HG03378 (cell line): Measurements from ENCODE around the gene NRF1.
"Not testable (repeated sequence)": the region's sequence is repeated elsewhere in the genome, so short reads cannot be mapped to it uniquely, and the experiment has no call there.

Experiments
- ATAC-seq: cut with Tn5 transposase; IDR thresholded peaks from one replicate; pipeline ENCODE4 v1.9.1; 2021; ENCODE audit warnings: mild to moderate bottlenecking, moderate library complexity; ENCODE audit not compliant: unreplicated experiment

NRF1 gene

DNA sequence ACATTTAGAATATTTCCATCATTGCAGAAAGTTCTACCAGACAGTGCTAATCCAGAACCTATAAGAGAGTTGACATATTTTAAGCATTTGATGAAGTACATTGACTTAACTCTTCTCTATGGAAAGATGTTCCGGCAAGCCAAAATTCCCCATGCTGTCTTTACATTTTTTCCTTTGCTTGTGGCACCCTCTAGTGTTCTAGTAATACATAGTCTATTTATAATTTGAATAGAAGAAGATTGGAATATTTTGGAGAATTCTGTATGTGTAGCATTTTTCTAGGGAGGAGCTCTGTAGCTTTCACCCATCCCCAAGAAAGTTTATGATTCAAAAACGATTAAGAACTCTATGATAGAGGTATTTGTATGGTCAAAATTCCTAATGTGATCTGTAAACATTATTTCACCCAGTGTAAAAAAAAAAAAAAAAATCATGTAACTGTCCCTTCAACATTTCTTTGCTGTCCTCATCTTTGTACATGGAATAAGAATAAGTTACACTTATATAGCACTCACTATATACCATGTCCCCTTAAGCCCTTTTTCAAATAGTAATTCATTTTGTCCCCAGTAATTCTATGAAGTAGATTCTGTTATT, 33.2 kb downstream of the NRF1 start:
- no peak for ATAC-seq

GRCh38 chr7:129646369-129647021, 35.0 kb downstream of the NRF1 start:
- no peak for ATAC-seq

DNA sequence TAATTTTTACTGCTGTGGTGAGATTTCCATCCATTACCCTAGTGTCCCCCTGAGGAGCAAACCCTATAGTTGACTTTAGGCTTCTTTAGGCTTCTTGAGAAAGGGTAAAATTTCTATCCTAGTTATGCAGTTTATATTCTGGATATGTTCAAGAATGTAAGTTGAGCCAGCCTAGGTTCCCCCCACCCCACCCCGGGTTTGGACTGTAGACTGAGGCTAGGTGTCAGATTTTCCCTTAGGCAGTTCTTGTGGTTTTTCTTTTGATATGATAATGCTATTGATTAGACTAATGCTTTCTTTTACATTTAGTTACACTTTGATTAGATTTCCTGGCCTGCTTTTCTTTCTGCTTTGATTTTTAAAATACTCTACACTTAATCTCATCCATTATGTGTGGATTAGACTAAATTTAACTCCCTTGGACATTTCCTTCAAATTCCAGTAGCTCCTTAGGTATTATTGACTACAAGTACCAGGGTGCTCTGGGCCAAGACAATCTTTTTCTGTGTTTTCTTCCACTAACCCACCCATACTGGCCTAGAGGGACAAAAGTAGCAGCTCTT, 37.7 kb downstream of the NRF1 start:
- ATAC-seq = no peak

DNA sequence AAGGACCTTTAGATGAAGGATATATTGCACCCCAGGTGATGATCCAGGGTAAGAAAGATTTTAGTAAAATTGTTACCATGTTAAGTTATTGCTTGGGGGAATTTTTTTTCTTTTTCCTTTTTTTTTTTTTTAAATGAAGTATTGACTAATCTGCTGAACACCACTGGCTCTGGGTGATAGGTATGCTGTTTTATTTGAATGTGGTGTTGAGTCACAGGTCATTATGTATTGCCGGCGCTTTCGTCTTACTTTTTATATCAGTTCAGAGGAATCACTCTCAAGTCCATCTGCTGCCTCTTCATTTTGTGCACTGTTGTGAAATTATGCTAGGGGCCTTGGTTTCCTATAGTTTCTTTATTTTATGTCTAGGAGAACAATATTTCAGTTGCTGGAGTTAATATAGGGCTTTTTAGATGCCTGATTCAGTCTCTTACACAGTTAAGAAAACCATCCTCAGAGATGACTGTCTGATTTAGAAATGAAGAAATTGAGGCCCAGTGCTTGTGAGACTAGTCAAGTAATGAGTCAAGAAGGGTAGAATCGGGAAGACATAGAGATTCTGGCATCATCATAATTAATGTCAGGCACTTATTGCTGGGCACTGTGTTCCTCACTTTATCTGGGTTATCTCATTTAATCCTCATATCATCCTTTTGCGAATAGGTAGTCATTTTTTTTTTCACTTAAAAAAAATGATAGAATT, 38.7 kb downstream of the NRF1 start:
- no peak for ATAC-seq

GRCh38 chr7:129652914-129653313, 41.4 kb downstream of the NRF1 start:
- no peak for ATAC-seq

DNA sequence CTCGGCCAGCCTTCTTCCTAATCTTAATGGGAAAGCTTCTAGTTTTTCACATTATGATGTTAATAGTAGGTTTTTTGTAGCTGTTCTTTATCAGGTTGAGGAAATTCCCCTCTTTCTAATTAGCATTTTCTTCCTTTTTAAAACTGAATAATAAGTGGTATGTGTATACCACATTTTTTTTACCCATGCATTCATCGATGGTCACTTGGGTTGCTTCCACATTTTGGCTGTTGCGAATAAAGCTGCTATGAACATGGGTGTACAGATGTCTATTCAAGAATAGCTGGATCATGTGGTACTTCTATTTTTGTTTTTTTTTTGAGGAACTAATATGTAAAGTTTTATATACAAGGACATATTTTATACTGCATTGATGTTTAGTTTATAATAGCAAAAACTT, 44.3 kb downstream of the NRF1 start:
- no peak for ATAC-seq

- no peak for ATAC-seq
Observed at GRCh38 chr7:129657363-129657762, 45.8 kb downstream of the NRF1 start.

- not testable (repeated sequence) for ATAC-seq
Observed at GRCh38 chr7:129659907-129660306, 48.4 kb downstream of the NRF1 start.

DNA sequence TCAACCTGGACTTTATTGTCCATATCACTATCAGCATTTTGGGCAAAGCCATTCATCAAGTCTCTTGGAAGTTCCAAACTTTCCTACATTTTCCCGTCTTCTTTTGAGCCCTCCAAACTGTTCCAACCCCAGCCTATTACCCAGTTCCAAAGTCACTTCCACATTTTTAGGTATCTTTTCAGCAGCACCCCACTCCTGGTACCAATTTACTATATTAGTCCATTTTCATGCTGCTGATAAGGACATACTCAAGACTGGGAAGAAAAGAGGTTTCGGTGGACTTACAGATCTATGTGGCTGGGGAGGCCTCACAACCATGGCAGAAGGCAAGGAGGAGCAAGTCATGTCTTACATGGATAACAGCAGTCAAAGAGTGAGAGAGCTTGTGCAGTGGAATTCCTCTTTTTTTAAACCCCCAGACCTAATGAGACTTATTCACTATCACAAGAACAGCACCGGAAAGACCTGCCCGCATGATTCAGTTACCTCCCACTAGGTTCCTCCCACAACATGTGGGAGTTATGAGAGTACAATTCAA, 50.2 kb downstream of the NRF1 start:
- no peak for ATAC-seq

GRCh38 chr7:129663240-129663639, 51.7 kb downstream of the NRF1 start:
- ATAC-seq = not testable (repeated sequence)

- ATAC-seq = no peak
Observed at GRCh38 chr7:129664029-129665012, 52.8 kb downstream of the NRF1 start.

- no peak for ATAC-seq
Observed at GRCh38 chr7:129665013-129665401, 53.5 kb downstream of the NRF1 start.

DNA sequence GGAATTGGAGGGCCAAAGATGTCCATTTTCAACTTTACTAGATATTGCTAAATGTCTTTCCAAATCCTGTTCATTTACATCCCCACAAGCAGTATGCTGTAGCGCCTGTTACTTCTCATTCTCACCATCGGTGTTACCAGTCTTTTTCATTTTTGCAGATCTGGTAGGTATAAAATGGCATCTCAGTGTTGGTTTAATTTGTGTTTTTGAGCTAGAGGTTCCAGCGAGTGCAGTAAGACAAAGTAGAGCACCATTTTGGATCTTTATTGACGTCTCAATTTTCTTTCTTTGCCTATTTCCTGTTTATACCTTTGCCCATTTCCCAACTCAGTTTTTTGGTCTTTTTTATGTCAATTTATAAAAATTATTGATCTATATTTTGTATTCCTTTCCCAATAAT, 55.6 kb downstream of the NRF1 start:
- ATAC-seq = no peak

DNA sequence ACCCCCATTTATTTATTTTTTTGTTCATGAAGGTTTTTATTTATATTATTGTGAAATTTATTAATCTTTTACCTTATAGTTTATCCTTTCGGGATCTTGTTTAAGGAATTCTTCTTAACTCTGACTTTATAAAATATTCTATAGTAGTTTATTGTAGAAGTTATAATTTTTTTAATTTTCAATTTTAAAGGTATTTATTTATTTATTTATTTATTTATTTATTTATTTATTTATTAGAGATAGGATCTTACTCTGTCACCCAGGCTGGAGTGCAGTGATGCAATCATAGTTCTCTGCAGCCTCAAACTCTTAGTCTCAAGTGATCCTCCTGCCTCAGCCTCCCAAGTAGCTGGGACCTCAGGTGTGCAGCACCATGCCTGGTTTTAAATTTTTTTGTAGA, 56.0 kb downstream of the NRF1 start:
- no peak for ATAC-seq

GRCh38 chr7:129669901-129670300, 58.4 kb downstream of the NRF1 start:
- no peak for ATAC-seq

- ATAC-seq = no peak
Observed at GRCh38 chr7:129670656-129671055, 59.1 kb downstream of the NRF1 start.

- ATAC-seq = no peak
Observed at GRCh38 chr7:129671266-129671665, 59.7 kb downstream of the NRF1 start.

GRCh38 chr7:129674475-129674874, 63.0 kb downstream of the NRF1 start:
- not testable (repeated sequence) for ATAC-seq

- no peak for ATAC-seq
Observed at GRCh38 chr7:129675521-129675920, 64.0 kb downstream of the NRF1 start.
